ENCODE data around the gene MBD1.
A peak's percentile ranks its signal among the peaks of the same experiment; 100 is the strongest.

MBD1 gene

DNA sequence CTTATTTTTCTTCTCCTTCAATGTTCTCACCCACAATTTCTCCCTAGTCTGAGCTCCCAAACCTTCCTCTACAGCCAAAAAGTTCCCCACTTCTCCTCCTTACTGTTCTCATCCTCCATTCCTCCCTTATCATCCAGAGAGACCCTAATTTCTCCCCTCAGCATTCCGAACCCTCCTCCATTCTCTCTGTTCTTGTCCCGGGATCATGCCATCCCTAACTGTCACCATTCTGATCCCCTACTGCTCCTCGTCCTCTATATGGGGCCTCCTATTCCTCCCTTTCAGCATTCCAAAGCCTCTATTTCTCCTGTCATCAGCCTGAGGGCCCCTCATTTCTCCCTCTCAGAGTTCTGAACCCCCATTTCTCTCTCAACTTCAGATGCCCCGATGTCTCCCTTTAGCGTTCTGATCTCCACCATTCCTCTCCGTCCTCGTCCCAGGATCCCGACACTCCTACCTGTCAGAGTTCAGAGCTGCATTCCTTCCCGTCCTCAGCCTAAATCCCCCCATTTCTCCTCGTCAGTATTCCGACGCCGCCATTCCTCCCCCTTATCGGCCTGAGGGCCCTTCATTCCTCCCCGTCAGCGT lies 522 bp downstream of the MBD1 start:
- ATAC-seq (ENCODE audit: low read depth) (no peak), DNase-seq (ENCODE audit: low spot score) (no peak)
- Histone ChIP-seq H3K27ac (ENCODE audit: poor library complexity, severe bottlenecking) (peak overlapping the region; percentile 85), H3K9me3 (ENCODE audit: severe bottlenecking) (no peaks in the 10 kb centered on the region), H3K27me3 (ENCODE audit: insufficient read depth, poor library complexity, severe bottlenecking) (no peaks in the 10 kb centered on the region), H3K4me1 (ENCODE audit: insufficient read depth, poor library complexity, severe bottlenecking) (peaks cover 22% of the 10 kb centered on the region), H3K36me3 (ENCODE audit: low read depth) (peaks cover 67% of the 10 kb centered on the region), H3K4me3 (ENCODE audit: severe bottlenecking) (peak overlapping the region; percentile 97)
- TF ChIP-seq, protein P1, sequence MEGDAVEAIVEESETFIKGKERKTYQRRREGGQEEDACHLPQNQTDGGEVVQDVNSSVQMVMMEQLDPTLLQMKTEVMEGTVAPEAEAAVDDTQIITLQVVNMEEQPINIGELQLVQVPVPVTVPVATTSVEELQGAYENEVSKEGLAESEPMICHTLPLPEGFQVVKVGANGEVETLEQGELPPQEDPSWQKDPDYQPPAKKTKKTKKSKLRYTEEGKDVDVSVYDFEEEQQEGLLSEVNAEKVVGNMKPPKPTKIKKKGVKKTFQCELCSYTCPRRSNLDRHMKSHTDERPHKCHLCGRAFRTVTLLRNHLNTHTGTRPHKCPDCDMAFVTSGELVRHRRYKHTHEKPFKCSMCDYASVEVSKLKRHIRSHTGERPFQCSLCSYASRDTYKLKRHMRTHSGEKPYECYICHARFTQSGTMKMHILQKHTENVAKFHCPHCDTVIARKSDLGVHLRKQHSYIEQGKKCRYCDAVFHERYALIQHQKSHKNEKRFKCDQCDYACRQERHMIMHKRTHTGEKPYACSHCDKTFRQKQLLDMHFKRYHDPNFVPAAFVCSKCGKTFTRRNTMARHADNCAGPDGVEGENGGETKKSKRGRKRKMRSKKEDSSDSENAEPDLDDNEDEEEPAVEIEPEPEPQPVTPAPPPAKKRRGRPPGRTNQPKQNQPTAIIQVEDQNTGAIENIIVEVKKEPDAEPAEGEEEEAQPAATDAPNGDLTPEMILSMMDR (IDR thresholded peaks at IDR 0.05; ENCODE audit: poor library complexity, severe bottlenecking) = no peak

DNA sequence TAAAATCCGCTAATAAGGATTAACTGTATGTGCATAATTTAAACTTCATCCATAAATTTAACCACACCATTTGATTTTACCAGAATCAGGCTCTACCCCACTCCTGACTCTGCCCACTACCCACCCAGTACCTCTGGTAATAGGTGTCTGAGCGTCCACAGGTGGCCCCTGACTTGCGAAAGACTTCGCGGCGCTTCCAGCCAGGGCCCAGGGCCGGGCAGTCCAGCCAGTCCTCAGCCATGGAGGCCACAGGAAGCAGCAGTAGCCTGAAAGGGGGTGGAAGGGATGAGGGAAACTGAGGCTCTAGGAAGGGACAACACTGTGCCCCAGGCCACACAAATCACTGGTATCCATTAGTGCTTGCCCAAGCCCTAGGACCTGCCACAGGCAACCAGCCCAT lies 1.6 kb downstream of the MBD1 start:
- no peak for ATAC-seq (ENCODE audit: low read depth)
- TF ChIP-seq, protein P1 (IDR thresholded peaks at IDR 0.05; ENCODE audit: poor library complexity, severe bottlenecking) = no peak

DNA sequence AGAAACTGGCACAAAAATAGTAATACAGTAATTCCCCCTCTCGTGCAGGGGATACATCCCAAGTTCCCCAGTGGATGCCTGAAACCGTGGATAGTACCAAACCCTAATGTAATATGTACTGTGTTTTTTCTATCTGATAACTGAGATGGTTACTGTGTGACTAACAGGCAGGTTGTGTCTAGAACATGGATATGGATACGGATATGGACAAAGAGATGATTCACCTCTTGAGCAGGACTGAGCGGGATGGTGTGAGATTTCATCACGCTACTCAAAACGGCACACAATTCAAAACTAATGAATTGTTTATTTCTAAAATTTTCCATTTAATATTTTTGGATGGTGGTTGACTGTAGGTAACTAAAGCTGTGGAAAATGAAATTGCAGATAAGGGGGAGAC lies 3.4 kb downstream of the MBD1 start:
- TF ChIP-seq, protein P1 (IDR thresholded peaks at IDR 0.05; ENCODE audit: poor library complexity, severe bottlenecking) = no peak
- Histone ChIP-seq H3K4me1 (ENCODE audit: insufficient read depth, poor library complexity, severe bottlenecking) (peaks cover 22% of the 10 kb centered on the region), H3K4me3 (ENCODE audit: severe bottlenecking) (no peak overlapping the region), H3K27ac (ENCODE audit: poor library complexity, severe bottlenecking) (peak overlapping the region; percentile 85), H3K27me3 (ENCODE audit: insufficient read depth, poor library complexity, severe bottlenecking) (no peaks in the 10 kb centered on the region), H3K36me3 (ENCODE audit: low read depth) (peaks cover 77% of the 10 kb centered on the region), H3K9me3 (ENCODE audit: severe bottlenecking) (no peaks in the 10 kb centered on the region)
- DNase-seq (ENCODE audit: low spot score) (no peak), ATAC-seq (ENCODE audit: low read depth) (peak; percentile 84)

More for the DNA sequence above, 1.6 kb downstream of the MBD1 start:
- DNase-seq (ENCODE audit: low spot score) = no peak
- Histone ChIP-seq H3K36me3 (ENCODE audit: low read depth) (peaks cover 70% of the 10 kb centered on the region), H3K27ac (ENCODE audit: poor library complexity, severe bottlenecking) (peak overlapping the region; percentile 85), H3K4me3 (ENCODE audit: severe bottlenecking) (peak overlapping the region; percentile 97), H3K27me3 (ENCODE audit: insufficient read depth, poor library complexity, severe bottlenecking) (no peaks in the 10 kb centered on the region), H3K4me1 (ENCODE audit: insufficient read depth, poor library complexity, severe bottlenecking) (peaks cover 22% of the 10 kb centered on the region), H3K9me3 (ENCODE audit: severe bottlenecking) (no peaks in the 10 kb centered on the region)

DNA sequence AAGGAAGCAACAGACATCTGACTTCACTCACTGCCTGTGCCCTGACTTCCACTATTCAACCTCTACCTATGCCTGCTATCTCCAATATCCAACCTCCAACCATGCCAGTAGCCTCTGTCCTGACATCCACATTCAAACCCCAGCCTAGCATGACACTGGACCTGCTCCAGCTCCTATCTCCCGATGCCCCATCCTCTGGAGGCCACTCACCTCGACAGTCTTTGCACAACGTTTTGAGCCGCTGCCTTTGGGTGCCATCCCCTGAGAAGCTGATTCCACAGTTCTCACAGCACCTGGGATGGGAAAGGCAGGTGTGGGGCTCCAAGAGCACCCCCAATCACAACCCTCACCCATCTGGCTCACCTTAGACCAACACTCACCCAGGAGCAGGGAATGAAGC lies 4.9 kb downstream of the MBD1 start:
- no peak overlapping the region for H3K4me3 ChIP-seq (ENCODE audit: severe bottlenecking)
- TF ChIP-seq, protein P1 (IDR thresholded peaks at IDR 0.05; ENCODE audit: poor library complexity, severe bottlenecking) = no peak
- no peaks in the 10 kb centered on the region for H3K9me3 ChIP-seq (ENCODE audit: severe bottlenecking)
- H3K27ac ChIP-seq (ENCODE audit: poor library complexity, severe bottlenecking) = no peak overlapping the region
- DNase-seq (ENCODE audit: low spot score) (no peak), ATAC-seq (ENCODE audit: low read depth) (no peak)
- no peaks in the 10 kb centered on the region for H3K27me3 ChIP-seq (ENCODE audit: insufficient read depth, poor library complexity, severe bottlenecking)
- peaks cover 22% of the 10 kb centered on the region for H3K4me1 ChIP-seq (ENCODE audit: insufficient read depth, poor library complexity, severe bottlenecking)
- H3K36me3 ChIP-seq (ENCODE audit: low read depth) = peaks cover 81% of the 10 kb centered on the region

DNA sequence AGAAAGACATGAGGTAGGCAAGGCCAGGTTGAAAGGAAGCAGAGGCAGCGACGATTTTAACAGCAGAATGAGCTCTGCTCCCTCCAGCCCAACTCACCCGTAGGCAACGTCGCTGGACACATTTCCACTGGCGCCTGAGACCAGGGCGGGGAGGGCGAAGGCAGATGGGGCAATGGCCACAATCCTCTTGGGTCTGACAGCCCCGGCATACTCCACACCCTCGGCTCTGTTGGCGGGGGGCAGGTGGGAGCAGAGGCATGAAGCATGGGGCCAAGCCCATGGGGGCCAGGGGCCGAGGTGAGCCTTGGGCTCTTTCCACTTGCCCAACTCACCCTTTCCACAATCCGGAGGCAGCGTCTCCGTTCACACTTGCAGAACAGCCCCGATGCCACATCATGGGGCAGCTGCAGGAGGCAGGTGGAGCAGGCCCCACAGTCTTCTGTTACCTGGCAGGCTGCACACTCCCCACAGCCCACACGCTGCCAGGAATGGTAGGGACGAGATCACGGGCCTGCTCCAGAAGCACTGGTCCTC lies 5.8 kb downstream of the MBD1 start:
- TF ChIP-seq, protein P1 (IDR thresholded peaks at IDR 0.05; ENCODE audit: poor library complexity, severe bottlenecking) = no peak
- no peak for ATAC-seq (ENCODE audit: low read depth)
- H3K27me3 ChIP-seq (ENCODE audit: insufficient read depth, poor library complexity, severe bottlenecking) = no peaks in the 10 kb centered on the region
- no peak for DNase-seq (ENCODE audit: low spot score)
- H3K27ac ChIP-seq (ENCODE audit: poor library complexity, severe bottlenecking) = no peak overlapping the region
- no peaks in the 10 kb centered on the region for H3K9me3 ChIP-seq (ENCODE audit: severe bottlenecking)
- H3K36me3 ChIP-seq (ENCODE audit: low read depth) = peaks cover 90% of the 10 kb centered on the region
- H3K4me3 ChIP-seq (ENCODE audit: severe bottlenecking) = no peak overlapping the region
- H3K4me1 ChIP-seq (ENCODE audit: insufficient read depth, poor library complexity, severe bottlenecking) = peaks cover 22% of the 10 kb centered on the region

Data from RWPE2 (cell line).